Measurements from ENCODE around the gene PIMREG.

GRCh38 chr17:6443692-6444570 lies at the start of gene PIMREG:
- TF ChIP-seq CTCF (conservative IDR thresholded peaks at IDR 0.05; ENCODE audit: low read length): no peak
- no peak for TF ChIP-seq EZH2phosphoT487 (IDR thresholded peaks at IDR 0.05; ENCODE audit: borderline replicate concordance)

All from Loucy (cell line).